Activated CD4-positive, alpha-beta T cell treated with anti-CD3 and anti-CD28 coated beads for 4 hours (primary cell): Measurements from ENCODE around the gene EPX.

Experiments used
- DNase-seq, 2 donors: peaks; one replicate each; pipeline ENCODE4 v3.0.0-alpha.2; 2020

The EPX gene

DNA sequence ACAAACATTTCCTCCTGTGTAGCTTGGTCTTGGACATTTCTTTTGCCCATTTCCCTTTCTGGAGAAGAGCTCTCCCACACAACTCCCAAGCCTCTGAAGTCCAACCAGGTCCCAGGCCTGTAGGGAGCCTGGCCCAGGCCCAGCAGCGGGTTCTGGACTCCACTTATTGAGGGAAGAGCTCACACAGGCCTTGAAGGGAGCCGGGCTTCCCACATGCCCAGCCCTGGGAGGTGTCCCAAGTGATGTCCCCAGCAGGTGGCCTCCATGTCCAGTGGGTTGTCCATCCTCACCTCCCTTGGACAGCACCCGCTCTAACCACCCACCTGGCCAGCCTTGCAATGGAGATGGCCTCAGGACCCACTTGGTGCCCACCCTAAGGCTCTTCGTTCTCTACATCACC lies 5.9 kb upstream of the EPX start:
- no peak for DNase-seq

DNA sequence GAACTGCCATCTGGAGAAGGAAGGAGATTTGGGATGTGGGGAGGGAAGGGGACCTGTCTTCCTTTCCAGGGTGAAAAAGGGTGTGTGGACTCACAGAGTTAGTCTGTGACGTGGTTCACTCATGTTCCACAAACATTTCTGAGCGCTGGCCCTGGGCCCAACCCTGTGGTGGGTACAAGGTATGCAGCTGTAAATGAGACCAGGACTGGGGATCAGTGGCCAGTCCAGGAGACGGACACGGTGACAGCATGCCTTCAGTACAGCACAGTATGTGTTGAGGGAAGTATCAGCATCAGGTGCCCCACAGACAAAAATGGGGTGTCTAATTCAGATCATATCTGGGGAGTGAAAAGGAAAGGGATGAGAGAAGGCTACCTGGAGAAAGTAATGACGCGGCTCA lies 5.5 kb upstream of the EPX start:
- no peak for DNase-seq

DNA sequence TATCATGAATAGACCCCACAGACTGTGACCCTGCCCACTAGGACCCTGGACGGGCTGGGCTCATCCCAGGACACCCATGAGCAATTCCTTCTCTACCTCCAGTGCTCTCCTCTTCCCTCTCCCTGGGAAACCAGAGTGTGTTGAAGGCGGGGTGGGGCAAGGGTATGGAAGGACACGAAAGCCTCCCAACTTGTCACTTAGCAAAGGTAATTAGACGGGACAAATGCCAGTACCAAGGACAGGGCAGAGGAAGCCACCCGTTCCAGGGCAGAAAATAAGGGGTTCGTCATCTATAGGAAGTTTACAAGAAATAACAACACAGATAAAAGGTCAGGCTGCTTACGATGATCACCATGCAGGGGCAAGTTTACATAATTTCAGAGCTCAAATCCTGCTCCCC lies 4.9 kb upstream of the EPX start:
- no peak for DNase-seq

DNA sequence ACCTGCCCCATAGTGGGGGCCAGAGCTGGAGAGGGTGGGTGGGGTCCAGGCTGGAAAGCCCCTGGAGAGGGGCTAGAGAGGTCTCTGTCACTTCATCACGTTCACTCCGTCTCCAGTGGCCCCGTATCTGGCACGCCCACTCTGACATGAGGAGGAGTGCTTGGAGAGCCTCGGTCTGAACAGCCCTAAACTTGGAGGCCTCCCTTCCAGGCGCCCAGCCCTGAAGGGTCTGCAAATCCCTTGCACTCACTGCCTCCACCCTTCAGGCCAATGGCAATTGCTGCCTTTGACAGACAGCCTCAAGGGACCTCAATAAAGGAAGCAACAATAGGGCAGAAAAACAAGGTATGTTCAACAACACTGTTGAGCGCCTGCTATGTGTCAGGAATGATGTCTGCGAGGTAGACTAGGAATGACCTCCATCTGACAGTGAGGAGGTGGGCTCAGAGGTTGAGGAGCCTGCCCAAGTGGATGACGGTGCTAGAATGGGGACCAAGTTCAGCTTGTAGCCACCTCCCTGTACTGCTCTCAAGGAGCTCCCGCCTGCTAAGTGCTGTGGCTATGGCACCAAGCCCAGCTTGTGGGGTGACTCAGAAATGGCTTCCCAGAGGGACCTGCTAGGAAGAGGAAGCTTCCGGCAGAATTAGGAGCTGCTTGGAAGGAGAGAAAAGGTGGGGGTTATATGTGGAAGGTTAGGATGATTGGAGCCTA lies 2.9 kb upstream of the EPX start:
- DNase-seq, result no peak

DNA sequence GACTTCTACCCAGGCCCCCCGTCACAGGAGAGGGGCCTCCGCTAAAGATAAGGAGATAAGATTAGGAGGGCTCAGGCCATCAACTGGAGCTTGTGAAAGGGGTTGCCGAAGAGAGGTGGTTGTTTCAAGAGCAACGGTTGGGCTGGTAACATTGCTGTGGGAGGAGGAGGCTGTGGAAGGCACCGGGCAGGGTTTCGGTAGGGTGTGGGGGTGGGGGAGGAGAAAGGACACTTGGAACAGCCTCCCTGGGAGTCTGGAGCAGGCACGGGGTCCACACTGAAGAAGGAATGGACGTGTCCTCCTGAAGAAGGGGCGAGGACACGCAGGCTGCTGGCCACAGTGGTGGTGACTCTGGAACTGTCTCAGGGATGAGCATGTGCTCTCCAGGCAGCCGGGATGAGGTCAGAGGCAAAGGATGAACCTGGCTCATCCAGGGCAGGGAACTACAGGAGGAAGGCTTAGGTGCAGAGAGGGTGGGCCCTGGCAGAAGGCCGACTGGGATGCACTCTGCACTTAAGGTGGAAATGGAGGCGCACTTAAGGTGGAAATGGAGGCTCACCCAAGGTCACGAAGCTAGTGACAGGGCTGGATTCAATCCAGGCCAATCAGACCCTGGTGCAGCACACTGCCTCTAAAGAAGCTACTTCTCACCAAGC lies 1.2 kb upstream of the EPX start:
- DNase-seq, result no peak

DNA sequence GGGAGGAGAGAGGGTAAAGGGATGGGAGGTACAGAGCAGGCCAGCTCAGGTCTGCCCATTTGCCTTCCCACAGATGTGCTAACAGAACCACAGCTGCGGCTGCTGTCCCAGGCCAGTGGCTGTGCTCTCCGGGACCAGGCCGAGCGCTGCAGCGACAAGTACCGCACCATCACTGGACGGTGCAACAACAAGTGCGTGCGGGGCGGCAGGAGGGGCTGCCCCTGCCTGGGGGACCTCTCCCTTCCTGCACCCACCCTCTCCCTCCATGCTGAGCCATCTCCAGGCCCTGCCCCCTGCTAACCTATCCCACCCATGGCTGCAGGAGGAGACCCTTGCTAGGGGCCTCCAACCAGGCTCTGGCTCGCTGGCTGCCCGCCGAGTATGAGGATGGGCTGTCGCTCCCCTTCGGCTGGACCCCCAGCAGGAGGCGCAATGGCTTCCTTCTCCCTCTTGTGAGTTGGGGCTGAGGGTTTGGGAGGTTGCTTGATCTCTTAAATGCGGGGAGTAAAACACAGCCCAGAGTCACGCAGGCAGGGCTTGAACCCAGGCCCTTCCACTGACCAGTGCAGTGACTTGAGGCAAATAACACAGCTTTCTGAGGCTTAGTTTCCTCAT lies 1.2 kb downstream of the EPX start:
- DNase-seq, result no peak

DNA sequence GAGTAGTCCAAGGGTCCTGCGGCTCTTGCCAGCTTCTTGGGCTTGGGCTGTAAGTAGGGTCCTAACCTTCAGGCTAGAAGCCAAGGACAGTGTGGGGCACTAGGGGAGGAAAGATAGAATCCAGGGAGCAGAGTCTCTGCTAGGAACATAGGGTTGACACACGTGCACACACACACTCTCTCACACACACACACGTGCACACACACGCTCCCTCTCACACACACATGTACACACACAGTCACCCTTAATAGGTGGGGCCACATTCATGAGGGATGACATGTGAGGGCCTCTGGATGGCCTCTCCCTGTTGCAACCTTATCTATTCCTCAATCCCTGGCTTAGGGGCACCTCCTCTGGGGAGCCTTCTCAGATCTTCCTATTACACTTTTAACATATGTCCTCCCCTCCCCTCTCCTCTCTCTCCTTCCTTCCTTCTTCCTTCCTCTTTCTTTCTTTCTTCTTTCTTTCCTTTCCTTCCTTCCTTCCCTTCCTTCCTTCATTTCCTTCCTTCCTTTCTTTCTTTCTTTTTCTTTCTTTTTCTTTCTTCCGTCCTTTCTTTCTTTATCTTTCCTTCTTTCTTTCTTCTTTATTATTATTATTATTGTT lies 3.1 kb downstream of the EPX start:
- DNase-seq, result no peak

DNA sequence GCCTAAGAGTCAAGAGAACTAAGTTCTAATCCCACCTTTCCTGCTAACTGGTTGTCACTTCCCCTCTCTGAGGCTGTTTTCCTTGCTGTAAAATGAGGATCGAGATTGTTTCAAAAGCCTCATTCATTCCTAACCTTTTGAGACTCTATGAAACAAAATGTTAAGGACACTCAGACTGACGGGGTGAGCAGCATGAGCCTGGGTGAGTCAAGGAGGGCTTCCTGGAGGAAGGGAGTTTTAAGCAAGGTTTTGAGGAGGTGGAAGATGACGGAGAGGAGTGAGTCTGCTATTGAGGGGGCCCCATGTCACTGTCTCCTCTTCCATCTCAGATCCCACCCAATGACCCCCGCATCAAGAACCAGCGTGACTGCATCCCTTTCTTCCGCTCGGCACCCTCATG lies 4.1 kb downstream of the EPX start:
- no peak for DNase-seq

DNA sequence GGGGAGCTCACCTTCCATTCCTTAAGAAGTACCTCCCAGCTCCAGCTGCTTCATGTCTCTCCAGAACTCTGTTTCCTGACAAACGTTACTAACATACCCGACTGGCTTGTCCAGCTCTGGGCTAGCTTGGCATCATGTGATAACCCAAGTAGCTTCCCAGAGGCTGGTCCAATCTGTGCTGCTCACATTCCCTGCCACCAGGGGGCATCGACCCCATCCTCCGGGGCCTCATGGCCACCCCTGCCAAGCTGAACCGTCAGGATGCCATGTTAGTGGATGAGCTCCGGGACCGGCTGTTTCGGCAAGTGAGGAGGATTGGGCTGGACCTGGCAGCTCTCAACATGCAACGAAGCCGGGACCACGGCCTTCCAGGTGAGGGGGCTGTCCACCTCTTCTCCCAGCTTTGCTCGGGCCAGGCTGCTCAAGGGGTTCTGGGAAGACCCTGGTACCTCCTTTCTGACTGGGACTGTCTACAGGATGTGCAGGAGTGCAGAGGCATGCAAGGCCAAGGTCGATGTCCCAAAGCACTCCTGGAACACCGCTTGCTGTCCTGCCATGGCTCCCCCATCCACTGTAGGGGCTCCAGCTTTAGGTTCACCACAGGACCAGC lies 7.6 kb downstream of the EPX start:
- DNase-seq, result peak; percentile 42 to 46

DNA sequence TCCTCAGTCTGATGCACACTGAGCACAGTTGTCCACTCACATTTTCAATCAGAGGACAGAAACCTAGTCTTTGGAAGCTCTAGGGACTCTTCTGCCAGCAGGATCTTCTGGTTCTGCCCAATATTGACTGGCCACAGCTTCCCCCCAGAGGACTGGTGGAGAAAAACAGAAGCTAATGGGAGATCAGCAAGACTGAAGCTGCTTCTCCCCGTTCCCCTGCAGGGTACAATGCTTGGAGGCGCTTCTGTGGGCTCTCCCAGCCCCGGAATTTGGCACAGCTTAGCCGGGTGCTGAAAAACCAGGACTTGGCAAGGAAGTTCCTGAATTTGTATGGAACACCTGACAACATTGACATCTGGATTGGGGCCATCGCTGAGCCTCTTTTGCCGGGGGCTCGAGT lies 10.3 kb downstream of the EPX start:
- DNase-seq, result no peak

DNA sequence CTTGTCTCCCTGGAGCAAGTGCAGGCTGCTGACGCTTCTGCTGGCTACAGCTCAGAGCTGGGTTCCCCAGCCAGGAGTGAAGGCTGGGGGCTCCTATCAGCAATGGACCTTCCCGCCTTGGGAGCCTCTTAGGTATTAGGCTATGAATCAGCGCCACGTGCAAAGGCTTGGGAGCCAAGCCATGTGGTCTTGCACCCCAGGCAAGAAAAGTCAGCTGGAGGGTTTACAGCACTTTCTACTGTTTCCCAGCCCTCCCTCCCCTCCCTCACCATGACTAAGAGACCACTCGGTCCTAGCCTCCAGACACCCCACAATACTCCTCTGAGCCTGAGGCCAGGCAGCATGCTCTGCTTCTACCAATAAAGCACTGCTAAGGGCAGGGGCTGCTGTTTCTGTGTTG lies 12.3 kb downstream of the EPX start:
- DNase-seq, result no peak

DNA sequence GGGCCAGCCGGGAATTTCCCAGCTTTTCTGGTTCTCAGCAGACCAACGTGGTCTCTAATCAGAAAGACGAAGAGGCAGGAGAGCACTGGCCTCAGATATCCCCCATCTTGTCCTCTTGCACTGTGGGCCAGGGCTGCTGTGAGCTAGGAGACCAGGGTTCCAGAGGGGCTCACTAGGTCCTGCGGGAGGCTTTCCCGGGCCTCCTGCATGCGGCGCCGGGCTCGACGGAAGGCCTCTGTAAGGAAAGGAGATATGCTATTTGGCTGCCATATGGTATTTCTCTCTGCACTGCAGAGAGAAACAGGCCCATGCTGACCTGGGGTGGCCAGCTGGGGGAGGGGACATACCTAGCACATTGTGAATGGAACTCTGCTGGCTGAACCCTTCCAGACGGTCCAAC lies 13.4 kb downstream of the EPX start:
- DNase-seq, result no peak

DNA sequence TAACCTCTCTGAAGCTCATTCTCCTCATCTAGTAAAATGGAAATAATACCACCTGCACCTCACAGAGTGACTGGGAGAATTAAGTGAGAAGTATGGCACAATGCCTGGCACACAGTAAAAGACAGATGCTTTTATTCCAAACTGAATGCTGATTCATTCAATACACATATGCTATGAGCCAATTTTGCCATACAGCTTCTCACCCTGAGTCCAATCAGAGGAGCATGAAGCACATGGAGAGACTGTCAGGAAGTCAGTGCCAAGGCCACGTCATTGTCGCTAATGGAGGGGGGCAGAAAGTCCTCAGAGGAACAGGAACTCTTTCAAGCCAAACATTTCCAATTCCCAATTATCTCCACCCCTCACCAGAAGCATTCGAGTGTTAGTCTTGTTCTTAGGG lies 14.9 kb downstream of the EPX start:
- no peak for DNase-seq

DNA sequence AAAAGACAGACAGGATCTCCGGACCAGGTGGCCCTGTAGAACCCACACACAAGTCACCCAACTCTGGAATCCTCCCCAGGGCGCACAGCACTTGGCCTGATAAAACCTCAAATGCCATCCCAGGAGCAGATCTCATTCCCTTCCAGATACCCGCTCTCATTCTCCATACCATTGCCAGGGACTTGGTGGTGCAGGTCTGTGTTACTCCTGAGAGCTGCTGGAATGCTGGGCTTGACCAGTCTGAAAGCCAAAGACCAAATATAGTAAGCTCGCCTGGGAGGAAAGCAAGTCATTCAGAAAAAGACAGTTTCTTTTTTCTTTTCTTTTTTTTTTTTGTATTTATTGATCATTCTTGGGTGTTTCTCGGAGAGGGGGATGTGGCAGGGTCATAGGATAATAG lies 15.8 kb downstream of the EPX start:
- no peak for DNase-seq

DNA sequence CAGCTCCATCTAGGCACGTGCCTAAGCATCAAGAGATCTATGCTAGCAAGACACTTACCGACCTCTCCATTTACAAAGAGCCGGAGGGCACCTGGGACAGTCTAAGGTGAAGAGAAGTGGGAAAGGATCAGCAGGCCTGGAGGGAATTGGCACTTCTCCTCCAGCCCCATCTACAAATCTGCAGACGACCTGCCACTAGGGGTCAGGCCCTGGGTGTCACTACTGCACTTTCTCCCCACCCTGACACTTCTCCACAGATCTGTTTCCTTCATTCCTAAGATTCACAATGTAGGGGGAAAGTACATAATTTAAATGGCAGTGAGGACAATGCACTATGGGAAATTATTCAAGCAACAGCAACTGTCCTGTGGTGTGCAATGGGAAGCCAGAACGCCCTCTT lies 18.4 kb downstream of the EPX start:
- no peak for DNase-seq

DNA sequence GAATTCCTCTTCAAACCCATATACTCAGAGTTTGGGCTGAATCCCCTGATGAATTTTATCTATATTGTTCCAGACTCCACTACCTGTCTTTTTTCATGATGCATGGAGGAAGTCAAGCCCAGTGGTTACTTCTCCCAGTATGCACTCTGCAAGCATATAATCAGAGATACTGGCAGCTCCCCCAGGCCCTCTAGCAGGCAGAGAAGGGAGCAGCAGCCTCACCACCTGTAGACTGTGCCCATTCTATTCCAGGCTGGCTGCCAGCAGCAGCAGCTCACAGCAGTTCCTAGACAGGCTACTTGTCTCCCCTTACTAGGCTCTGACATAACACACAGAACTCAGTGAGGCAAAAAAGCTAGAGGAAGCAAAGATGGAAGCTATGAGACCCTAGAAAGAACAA lies 23.2 kb downstream of the EPX start:
- DNase-seq, result no peak

DNA sequence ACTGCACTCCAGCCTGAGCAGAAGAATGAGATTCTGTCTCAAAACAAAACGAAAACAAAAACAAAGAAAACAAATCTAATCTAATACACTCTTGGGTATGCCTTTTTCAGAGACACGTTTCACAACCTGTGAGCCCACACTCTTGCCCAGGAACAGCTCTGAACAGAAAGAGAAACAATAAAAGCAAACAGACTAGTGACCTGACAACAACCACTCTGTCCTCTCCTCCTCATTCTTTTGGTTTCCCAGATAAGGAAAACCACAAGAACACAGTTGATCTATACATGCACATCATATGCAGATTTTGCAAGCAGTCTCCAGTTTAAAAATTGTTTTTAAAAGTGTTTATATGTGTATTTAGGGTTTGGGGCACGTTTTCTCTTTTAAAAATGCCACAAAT lies 25.2 kb downstream of the EPX start:
- DNase-seq, result no peak

DNA sequence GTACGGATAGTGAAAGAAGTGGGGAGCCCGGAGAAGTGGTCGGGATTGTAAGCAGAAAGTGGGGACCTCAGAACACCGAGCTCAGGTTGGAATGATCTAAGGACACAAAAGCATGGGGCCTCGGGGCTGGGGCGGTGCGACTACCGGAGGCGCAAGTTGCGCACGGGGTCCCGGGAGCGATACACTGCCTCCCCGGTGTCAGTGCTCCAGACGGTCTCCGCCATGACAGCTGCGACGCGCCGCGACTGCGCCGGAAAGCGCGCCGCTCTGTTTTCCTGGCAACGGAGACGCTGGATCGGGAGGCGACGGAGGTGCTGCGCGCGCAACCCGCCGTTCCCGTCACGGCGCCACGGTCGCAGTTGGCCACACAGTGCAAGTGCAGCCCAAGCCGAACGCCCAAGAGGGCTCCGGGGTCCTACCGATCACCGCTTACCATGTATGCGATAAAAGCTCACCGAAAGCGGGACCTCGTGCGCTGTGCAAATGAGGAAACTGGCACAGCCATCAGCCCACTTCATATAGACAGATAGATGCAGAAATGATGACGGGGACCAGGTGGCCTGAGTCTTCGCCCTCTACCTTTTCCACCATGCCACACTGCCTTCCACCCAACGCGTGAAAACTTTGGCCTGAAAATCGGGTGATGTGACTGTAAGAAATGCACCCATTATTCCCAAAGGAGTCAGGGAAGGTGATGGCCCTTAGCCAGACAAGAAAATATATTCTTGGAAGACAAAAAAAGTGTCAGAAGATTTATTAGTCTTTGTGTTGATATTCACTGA lies 26.7 kb downstream of the EPX start, which contains the start of gene MKS1:
Gene MKS1 (minus strand): TSS at position 249 of the 782 bp plus-strand sequence. CDS start 25 bp downstream, at position 224.
- DNase-seq, result peak; percentile 91

DNA sequence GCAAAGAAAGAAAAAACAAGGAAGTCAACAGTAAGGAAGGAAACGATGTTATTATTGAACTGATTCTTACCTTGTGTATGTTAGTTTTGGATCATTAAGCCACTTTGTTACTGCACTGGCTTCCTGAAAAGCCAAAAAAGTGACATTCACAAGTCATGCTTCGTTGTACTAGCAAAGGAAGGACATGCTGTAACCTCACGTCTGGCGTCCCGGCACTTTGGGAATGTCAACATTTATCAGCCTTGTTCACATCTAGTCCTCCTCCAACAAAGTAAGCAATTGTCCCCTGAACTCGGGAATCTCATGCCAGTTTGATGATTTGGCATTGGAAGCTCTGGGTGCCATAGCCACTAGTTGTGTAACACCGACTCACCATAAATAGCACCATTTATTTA lies 27.3 kb downstream of the EPX start:
- DNase-seq, result no peak

DNA sequence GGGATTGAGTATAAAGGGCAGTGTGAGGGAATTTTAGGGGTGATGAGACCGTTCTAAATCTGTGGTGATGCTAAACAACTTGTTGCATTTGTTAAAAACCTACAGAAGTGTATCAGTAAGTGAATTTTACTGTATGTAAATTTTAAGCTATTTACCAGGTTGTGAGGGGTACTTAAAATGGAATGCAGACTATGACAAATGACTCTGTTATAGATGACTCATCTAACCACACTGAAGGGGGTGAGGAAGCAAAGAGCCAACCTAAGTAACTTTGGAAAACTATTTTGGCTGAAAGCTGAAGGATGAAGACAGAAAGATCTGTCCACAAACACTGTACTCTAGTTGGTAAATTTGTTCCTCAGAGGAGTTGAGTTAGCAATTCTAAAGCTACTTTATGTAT lies 31.8 kb downstream of the EPX start:
- no peak for DNase-seq

DNA sequence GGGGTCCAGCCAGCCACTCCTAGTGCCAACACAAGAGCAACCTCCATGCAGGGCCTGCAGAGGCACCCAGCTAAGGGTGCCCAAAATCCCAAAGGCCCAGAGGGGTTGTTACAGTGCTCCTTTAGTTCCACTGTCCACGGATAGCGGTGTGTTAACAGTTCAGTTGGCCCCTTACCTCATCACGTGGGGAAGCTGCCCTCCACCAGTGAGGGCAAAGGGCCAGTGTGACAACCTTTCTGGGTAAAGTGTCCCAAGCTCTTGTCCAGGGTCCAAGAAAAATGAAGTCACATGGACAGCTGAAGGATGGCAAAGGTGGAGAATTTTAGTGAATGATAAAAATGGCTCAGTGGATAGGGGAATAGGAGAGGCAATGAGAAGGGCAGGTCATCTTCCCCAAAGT lies 35.2 kb downstream of the EPX start:
- DNase-seq, result no peak

DNA sequence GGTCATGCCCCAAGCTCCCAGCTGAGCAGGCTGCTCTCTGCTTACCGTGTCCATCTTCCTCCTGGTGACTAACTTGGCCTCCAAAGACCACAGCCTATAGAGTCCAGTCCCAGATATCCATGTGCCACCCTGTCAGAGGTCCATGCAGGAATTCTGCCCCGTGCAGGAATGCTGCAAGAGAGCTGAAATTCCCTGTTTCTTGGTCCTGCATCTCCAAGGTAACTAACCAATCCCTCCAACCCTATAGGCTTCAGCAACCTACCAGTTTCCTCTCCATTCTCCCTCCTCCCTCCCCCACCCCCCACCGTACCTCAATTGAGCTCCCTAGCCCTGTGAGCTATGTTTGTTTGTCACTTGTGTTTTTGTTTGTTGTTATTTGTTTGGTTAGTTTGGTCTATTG lies 36.2 kb downstream of the EPX start:
- DNase-seq, result no peak

DNA sequence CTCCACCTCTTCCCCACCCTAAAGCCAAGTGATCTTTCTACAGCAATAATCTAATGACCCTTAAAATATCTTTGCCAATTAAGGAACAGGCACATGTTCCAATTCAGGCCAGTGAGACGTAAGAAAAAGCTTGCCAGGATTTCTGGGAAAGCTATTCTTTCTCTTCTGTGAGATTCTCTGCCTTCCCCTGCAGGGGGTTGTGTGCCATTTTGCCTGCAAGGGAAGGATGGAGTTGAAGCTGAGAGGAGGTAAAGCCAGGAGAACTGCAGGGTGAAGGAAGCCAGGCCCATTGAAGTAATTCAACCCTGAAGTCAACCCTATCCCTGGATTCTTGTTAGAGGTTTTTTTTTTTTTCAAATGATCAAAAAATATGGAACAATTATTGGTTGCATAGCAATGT lies 36.9 kb downstream of the EPX start:
- no peak for DNase-seq
